ENCODE data around the gene C1GALT1C1L. TPM values are rescaled to one million over a fixed set of nuclear protein-coding genes. Genes with fewer than 3 reads are reported as not detected.

C1GALT1C1L gene
- total and polyA plus RNA-seq, 2 of the 13 experiments (the other 11 are each of a cell fraction or from before 2014, with no cell fraction given), result 1.3 to 2.4 TPM

DNA sequence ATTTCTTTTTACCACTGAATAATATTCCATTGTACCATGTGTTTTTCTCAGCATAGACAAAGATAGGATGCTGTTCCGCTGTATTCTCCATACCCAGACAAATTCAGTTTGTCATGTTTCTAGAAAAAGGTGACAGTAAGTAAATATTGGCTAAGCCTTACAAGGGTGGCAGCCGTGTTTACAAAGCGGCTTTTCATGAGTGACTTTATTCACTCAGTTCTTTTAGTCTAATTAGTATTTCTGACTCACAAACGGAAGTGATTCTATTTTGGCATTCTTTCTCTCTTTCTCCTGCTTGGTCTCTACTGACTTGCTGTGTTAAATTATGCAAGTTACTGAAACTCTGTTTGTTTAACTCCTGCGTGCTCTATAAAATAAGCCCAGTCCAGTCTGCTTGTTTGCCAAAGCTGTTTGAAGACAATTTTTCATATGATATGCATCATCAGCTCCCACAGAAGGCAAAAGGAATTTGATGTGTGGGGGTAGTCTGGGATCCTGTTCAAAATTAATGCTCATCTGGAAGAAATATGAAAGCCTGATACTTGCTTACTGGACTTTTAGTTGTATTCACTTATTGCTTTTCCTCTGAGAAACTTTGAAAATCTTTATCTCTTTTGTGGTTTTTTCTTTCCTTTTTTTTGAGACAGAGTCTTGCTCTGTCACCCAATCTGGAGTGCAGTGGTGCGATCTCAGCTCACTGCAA lies 41.5 kb downstream of the C1GALT1C1L start (continued):
- TF ChIP-seq, protein P1, sequence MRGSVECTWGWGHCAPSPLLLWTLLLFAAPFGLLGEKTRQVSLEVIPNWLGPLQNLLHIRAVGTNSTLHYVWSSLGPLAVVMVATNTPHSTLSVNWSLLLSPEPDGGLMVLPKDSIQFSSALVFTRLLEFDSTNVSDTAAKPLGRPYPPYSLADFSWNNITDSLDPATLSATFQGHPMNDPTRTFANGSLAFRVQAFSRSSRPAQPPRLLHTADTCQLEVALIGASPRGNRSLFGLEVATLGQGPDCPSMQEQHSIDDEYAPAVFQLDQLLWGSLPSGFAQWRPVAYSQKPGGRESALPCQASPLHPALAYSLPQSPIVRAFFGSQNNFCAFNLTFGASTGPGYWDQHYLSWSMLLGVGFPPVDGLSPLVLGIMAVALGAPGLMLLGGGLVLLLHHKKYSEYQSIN (CRISPR knock-in tag; IDR thresholded peaks at IDR 0.05; ENCODE audit: borderline replicate concordance), result no peak
- no peak for TF ChIP-seq KDM5A (IDR thresholded peaks at IDR 0.05; ENCODE audit: borderline replicate concordance, low read length)
- TF ChIP-seq, protein P2, sequence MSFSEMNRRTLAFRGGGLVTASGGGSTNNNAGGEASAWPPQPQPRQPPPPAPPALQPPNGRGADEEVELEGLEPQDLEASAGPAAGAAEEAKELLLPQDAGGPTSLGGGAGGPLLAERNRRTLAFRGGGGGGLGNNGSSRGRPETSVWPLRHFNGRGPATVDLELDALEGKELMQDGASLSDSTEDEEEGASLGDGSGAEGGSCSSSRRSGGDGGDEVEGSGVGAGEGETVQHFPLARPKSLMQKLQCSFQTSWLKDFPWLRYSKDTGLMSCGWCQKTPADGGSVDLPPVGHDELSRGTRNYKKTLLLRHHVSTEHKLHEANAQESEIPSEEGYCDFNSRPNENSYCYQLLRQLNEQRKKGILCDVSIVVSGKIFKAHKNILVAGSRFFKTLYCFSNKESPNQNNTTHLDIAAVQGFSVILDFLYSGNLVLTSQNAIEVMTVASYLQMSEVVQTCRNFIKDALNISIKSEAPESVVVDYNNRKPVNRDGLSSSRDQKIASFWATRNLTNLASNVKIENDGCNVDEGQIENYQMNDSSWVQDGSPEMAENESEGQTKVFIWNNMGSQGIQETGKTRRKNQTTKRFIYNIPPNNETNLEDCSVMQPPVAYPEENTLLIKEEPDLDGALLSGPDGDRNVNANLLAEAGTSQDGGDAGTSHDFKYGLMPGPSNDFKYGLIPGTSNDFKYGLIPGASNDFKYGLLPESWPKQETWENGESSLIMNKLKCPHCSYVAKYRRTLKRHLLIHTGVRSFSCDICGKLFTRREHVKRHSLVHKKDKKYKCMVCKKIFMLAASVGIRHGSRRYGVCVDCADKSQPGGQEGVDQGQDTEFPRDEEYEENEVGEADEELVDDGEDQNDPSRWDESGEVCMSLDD (CRISPR knock-in tag; IDR thresholded peaks at IDR 0.05; ENCODE audit: borderline replicate concordance), result no peak
- TF ChIP-seq KMT2B (CRISPR knock-in tag; IDR thresholded peaks at IDR 0.05), result no peak
- no peak; the same call in 1 of the 2 replicates for TF ChIP-seq KAT7 (CRISPR knock-in tag; IDR thresholded peaks at IDR 0.05; ENCODE audit: borderline replicate concordance)
- TF ChIP-seq HNRNPK (IDR thresholded peaks at IDR 0.05; ENCODE audit: low read depth, low read length, poor library complexity, severe bottlenecking), result no peak
- TF ChIP-seq PAF1 (CRISPR knock-in tag; IDR thresholded peaks at IDR 0.05), result no peak
- TF ChIP-seq ZNF432 (CRISPR knock-in tag; IDR thresholded peaks at IDR 0.05; ENCODE audit: borderline replicate concordance), result no peak
- peak; percentile 15; the same call in 1 of the 2 replicates for TF ChIP-seq SALL1 (CRISPR knock-in tag; IDR thresholded peaks at IDR 0.05)
- TF ChIP-seq, protein P3, sequence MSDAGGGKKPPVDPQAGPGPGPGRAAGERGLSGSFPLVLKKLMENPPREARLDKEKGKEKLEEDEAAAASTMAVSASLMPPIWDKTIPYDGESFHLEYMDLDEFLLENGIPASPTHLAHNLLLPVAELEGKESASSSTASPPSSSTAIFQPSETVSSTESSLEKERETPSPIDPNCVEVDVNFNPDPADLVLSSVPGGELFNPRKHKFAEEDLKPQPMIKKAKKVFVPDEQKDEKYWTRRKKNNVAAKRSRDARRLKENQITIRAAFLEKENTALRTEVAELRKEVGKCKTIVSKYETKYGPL (CRISPR knock-in tag; IDR thresholded peaks at IDR 0.05), result peak; percentile 64; the same call in 1 of the 2 replicates
- TF ChIP-seq, protein P4, sequence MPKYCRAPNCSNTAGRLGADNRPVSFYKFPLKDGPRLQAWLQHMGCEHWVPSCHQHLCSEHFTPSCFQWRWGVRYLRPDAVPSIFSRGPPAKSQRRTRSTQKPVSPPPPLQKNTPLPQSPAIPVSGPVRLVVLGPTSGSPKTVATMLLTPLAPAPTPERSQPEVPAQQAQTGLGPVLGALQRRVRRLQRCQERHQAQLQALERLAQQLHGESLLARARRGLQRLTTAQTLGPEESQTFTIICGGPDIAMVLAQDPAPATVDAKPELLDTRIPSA (CRISPR knock-in tag; IDR thresholded peaks at IDR 0.05; ENCODE audit: borderline replicate concordance), result no peak
- TF ChIP-seq GATAD2A (CRISPR knock-in tag; IDR thresholded peaks at IDR 0.05), result peak; percentile 97
- TF ChIP-seq, protein P5, sequence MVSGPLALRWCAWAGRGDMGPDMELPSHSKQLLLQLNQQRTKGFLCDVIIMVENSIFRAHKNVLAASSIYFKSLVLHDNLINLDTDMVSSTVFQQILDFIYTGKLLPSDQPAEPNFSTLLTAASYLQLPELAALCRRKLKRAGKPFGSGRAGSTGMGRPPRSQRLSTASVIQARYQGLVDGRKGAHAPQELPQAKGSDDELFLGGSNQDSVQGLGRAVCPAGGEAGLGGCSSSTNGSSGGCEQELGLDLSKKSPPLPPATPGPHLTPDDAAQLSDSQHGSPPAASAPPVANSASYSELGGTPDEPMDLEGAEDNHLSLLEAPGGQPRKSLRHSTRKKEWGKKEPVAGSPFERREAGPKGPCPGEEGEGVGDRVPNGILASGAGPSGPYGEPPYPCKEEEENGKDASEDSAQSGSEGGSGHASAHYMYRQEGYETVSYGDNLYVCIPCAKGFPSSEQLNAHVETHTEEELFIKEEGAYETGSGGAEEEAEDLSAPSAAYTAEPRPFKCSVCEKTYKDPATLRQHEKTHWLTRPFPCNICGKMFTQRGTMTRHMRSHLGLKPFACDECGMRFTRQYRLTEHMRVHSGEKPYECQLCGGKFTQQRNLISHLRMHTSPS (CRISPR knock-in tag; IDR thresholded peaks at IDR 0.05; ENCODE audit: low read depth), result peak; percentile 43; the same call in 1 of the 2 replicates
- no peak for TF ChIP-seq ZNF446 (CRISPR knock-in tag; IDR thresholded peaks at IDR 0.05)
- no peak for TF ChIP-seq MTA3 (CRISPR knock-in tag; IDR thresholded peaks at IDR 0.05)
- TF ChIP-seq SYNCRIP (IDR thresholded peaks at IDR 0.05; ENCODE audit: insufficient read depth, low read depth, low read length), result no peak
- no peak for TF ChIP-seq RELA (CRISPR knock-in tag; IDR thresholded peaks at IDR 0.05)
- no peak for TF ChIP-seq ZNF558 (CRISPR knock-in tag; IDR thresholded peaks at IDR 0.05; ENCODE audit: borderline replicate concordance)
- TF ChIP-seq ZC3H4 (CRISPR knock-in tag; IDR thresholded peaks at IDR 0.05; ENCODE audit: borderline replicate concordance), result no peak
- TF ChIP-seq CEBPG (CRISPR knock-in tag; IDR thresholded peaks at IDR 0.05), result peak; percentile 67
- peak in 1 of 2 experiments; percentile 74; a peak in 3 of 4 replicates for TF ChIP-seq NR2F1 (CRISPR knock-in tag; IDR thresholded peaks at IDR 0.05)
- peak; percentile 78 for TF ChIP-seq TEAD3 (CRISPR knock-in tag; optimal IDR thresholded peaks at IDR 0.05; ENCODE audit: borderline replicate concordance)
- no peak for TF ChIP-seq ZSCAN22 (CRISPR knock-in tag; IDR thresholded peaks at IDR 0.05)
- no peak for TF ChIP-seq IKZF1 (IDR thresholded peaks at IDR 0.05)
